ENCODE data around the gene HOXC12.

GRCh38 chr12:53969588-53970259 is 15.0 kb downstream of the HOXC12 start:
- TF ChIP-seq, protein P1, sequence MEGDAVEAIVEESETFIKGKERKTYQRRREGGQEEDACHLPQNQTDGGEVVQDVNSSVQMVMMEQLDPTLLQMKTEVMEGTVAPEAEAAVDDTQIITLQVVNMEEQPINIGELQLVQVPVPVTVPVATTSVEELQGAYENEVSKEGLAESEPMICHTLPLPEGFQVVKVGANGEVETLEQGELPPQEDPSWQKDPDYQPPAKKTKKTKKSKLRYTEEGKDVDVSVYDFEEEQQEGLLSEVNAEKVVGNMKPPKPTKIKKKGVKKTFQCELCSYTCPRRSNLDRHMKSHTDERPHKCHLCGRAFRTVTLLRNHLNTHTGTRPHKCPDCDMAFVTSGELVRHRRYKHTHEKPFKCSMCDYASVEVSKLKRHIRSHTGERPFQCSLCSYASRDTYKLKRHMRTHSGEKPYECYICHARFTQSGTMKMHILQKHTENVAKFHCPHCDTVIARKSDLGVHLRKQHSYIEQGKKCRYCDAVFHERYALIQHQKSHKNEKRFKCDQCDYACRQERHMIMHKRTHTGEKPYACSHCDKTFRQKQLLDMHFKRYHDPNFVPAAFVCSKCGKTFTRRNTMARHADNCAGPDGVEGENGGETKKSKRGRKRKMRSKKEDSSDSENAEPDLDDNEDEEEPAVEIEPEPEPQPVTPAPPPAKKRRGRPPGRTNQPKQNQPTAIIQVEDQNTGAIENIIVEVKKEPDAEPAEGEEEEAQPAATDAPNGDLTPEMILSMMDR (IDR thresholded peaks at IDR 0.05; ENCODE audit: low read depth, low read length), result no peak
- no peak for TF ChIP-seq EZH2phosphoT487 (IDR thresholded peaks at IDR 0.05; ENCODE audit: low read depth)

Data from OCI-LY3 (cell line).